Keratinocyte (primary cell): ENCODE results near the gene SH3D21. TPM values are rescaled to one million over a fixed set of nuclear protein-coding genes. Genes with fewer than 3 reads are reported as not detected.

Experiments
- DNase-seq: peaks from one replicate; pipeline ENCODE4 v3.0.0-alpha.2; 2011; ENCODE audit warnings: low read depth, missing footprints, low spot score
- FAIRE-seq: peaks from 2 replicates; lab custom pipeline; 2011; peaks lifted over from hg19 to GRCh38; lab: Jason Lieb, UNC
- H2AFZ ChIP-seq: 2 replicates; pipeline ENCODE4 v1.6.0; 2012; ENCODE audit warnings: low read length, control low read depth, inconsistent platforms; ENCODE audit not compliant: control insufficient read depth
- H3K27ac ChIP-seq: 2 replicates; pipeline ENCODE4 v1.5.1; 2011; ENCODE audit warnings: low read length; ENCODE audit not compliant: control insufficient read depth, insufficient read depth
- H3K27me3 ChIP-seq: 3 replicates; pipeline ENCODE4 v1.6.0; 2011; ENCODE audit warnings: low read length; ENCODE audit not compliant: control insufficient read depth, insufficient read depth; ENCODE audit errors: extremely low read depth
- H3K36me3 ChIP-seq, 2 experiments: 2 replicates in 1 of 2; 3 replicates in 1 of 2; pipeline ENCODE4 v1.5.1; 2011; ENCODE audit warnings: low read length in 2 of 2, mild to moderate bottlenecking in 1 of 2; ENCODE audit not compliant: control insufficient read depth in 2 of 2, insufficient read depth in 2 of 2; ENCODE audit errors: extremely low read depth in 1 of 2
- H3K4me1 ChIP-seq: 3 replicates; pipeline ENCODE4 v1.5.1; 2011; ENCODE audit warnings: low read length; ENCODE audit not compliant: control insufficient read depth, insufficient read depth; ENCODE audit errors: extremely low read depth
- H3K4me2 ChIP-seq: 3 replicates; pipeline ENCODE4 v1.6.0; 2011; ENCODE audit warnings: low read depth, low read length; ENCODE audit not compliant: control insufficient read depth, insufficient read depth; ENCODE audit errors: extremely low read depth
- H3K4me3 ChIP-seq, 3 experiments: fragments of 200-600 bp in 1 of 3; sonication (generic) in 1 of 3; 2 replicates in 2 of 3; 3 replicates in 1 of 3; pipeline ENCODE4 v1.5.1; 2011 to 2016; ENCODE audit warnings: low read length in 3 of 3, mild to moderate bottlenecking in 3 of 3, control low read depth in 2 of 3, inconsistent platforms in 1 of 3, low read depth in 1 of 3, mixed read lengths in 1 of 3, mixed run types in 1 of 3, moderate library complexity in 1 of 3; ENCODE audit not compliant: control insufficient read depth in 2 of 3, insufficient read depth in 2 of 3; ENCODE audit errors: extremely low read depth in 1 of 3
- H3K79me2 ChIP-seq: 2 replicates; pipeline ENCODE4 v1.6.0; 2012; ENCODE audit warnings: low read length; ENCODE audit not compliant: control insufficient read depth, insufficient read depth
- H3K9ac ChIP-seq: 3 replicates; pipeline ENCODE4 v1.6.0; 2011; ENCODE audit warnings: low read length; ENCODE audit not compliant: control insufficient read depth, insufficient read depth; ENCODE audit errors: extremely low read depth
- H3K9me1 ChIP-seq: 3 replicates; pipeline ENCODE4 v1.6.0; 2011; ENCODE audit warnings: low read length; ENCODE audit not compliant: control insufficient read depth, insufficient read depth; ENCODE audit errors: extremely low read depth
- H3K9me3 ChIP-seq: 2 replicates; pipeline ENCODE4 v1.5.1; 2012; ENCODE audit warnings: low read depth, low read length; ENCODE audit not compliant: control insufficient read depth
- H4K20me1 ChIP-seq: 3 replicates; pipeline ENCODE4 v1.6.0; 2011; ENCODE audit warnings: low read length; ENCODE audit not compliant: control insufficient read depth, insufficient read depth; ENCODE audit errors: extremely low read depth
- EZH2 ChIP-seq: IDR thresholded peaks from one replicate; pipeline ENCODE4 v1.6.1; 2012; ENCODE audit warnings: inconsistent platforms, mild to moderate bottlenecking, low read length, moderate library complexity
- dilution Hi-C: fragments of 300-500 bp; cut with MboI; formaldehyde crosslinking; loops from one replicate; pipeline ENCODE4 v1.7.0; 2020; ENCODE audit warnings: low sequenced_read_pairs; ENCODE audit not compliant: extremely low pct_ligation_motif_present
- polyA plus RNA-seq, 5 experiments: library from polyadenylated mRNA; depleted of rRNA in 3 of 5; stranded (reverse) in 3 of 5; stranded (forward) in 1 of 5; unstranded in 1 of 5; fragments of >200 nt; gene quantifications; 1 replicate in 1 of 5; 2 replicates in 3 of 5; 3 replicates in 1 of 5; pipeline versions ENCODE4 v1.2.1 to v1.2.3, GENCODE V29; 2011 to 2012; ENCODE audit warnings: missing spikeins in 2 of 5, low read depth in 1 of 5, low replicate concordance in 1 of 5
- TF ChIP-seq, protein P1 (sequence below), 3 experiments: IDR thresholded peaks in 1 of 3; conservative IDR thresholded peaks in 1 of 3; optimal IDR thresholded peaks in 1 of 3; 2 replicates in 2 of 3; 3 replicates in 1 of 3; pipeline versions ENCODE3 to v1.5.1; 2011; ENCODE audit warnings: low read length in 3 of 3, mild to moderate bottlenecking in 3 of 3, moderate library complexity in 2 of 3, control low read depth in 1 of 3, inconsistent platforms in 1 of 3; ENCODE audit not compliant: insufficient read depth in 2 of 3; ENCODE audit errors: extremely low read depth in 1 of 3

The SH3D21 gene
- polyA plus RNA-seq, 1 donor (not counting 4 experiments of a cell fraction or from before 2014, with no cell fraction given): 7.1 TPM

DNA sequence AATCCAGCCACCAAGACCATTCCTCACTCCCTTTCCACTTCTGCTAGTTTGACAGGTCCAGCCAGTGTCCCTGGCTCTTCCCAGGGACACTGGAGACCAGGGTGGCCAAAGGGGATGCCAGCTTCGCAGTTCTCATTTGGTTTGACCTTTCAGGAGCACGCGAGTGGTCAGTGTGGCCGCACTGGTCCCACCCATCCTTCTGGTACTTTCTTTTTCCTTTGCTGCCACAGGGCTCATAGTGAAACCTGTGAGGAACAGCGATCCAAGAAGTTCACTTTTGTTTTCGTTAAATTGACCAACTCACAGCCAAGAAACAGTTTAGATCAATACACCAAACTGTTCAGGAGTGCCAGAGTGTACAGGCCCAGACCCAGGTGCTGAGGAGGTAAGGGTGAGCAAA, 31.7 kb downstream of the SH3D21 start:
- no peak overlapping the region for H3K4me3 ChIP-seq
- FAIRE-seq: no peak
- H4K20me1 ChIP-seq: no peaks in the 10 kb centered on the region
- dilution Hi-C loops: no loop called here
- no peak for TF ChIP-seq EZH2
- TF ChIP-seq, protein P1, sequence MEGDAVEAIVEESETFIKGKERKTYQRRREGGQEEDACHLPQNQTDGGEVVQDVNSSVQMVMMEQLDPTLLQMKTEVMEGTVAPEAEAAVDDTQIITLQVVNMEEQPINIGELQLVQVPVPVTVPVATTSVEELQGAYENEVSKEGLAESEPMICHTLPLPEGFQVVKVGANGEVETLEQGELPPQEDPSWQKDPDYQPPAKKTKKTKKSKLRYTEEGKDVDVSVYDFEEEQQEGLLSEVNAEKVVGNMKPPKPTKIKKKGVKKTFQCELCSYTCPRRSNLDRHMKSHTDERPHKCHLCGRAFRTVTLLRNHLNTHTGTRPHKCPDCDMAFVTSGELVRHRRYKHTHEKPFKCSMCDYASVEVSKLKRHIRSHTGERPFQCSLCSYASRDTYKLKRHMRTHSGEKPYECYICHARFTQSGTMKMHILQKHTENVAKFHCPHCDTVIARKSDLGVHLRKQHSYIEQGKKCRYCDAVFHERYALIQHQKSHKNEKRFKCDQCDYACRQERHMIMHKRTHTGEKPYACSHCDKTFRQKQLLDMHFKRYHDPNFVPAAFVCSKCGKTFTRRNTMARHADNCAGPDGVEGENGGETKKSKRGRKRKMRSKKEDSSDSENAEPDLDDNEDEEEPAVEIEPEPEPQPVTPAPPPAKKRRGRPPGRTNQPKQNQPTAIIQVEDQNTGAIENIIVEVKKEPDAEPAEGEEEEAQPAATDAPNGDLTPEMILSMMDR (optimal IDR thresholded peaks at IDR 0.05 in 1 of 3, IDR thresholded peaks at IDR 0.05 in 1 of 3, conservative IDR thresholded peaks at IDR 0.05 in 1 of 3; ENCODE audit: extremely low read depth in 1 of 3, insufficient read depth in 2 of 3, low read length in 3 of 3): no peak
- no peaks in the 10 kb centered on the region for H3K79me2 ChIP-seq
- no peak overlapping the region for H3K27ac ChIP-seq
- peaks cover under 1% of the 10 kb centered on the region for H3K4me1 ChIP-seq
- no peaks in the 10 kb centered on the region for H3K27me3 ChIP-seq
- H2AFZ ChIP-seq: no peak overlapping the region
- no peaks in the 10 kb centered on the region for H3K9me1 ChIP-seq
- no peaks in the 10 kb centered on the region for H3K9me3 ChIP-seq
- H3K9ac ChIP-seq: no peak overlapping the region
- no peak overlapping the region for H3K4me2 ChIP-seq
- peaks cover 3 to 11% of the 10 kb centered on the region in 2 experiments for H3K36me3 ChIP-seq
- DNase-seq: no peak

DNA sequence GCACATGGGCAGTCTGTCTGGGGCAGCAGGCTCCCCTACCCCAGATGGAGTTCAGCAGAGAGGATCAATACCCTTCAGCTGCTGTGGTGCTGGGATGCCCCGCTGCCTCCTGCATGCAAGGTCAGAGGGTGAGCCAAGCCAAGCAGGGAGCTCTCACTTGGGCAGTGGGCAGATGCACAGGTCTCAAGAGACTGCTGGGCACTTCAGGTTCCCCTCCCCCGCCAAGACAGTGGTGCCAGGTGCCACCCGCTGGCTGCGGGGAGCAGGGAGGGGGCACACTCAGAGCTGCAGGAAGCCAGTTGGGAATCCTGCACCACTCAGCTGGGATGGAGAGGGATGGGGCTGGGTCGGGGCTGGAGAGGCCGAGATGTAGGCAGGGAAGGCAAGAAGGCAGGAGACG, 33.0 kb downstream of the SH3D21 start:
- H3K79me2 ChIP-seq: no peaks in the 10 kb centered on the region
- no peak for FAIRE-seq
- H3K4me1 ChIP-seq: peaks cover 9% of the 10 kb centered on the region
- no peak overlapping the region for H2AFZ ChIP-seq
- TF ChIP-seq, protein P1 (optimal IDR thresholded peaks at IDR 0.05 in 1 of 3, IDR thresholded peaks at IDR 0.05 in 1 of 3, conservative IDR thresholded peaks at IDR 0.05 in 1 of 3; ENCODE audit: extremely low read depth in 1 of 3, insufficient read depth in 2 of 3, low read length in 3 of 3): no peak
- TF ChIP-seq EZH2: no peak
- peaks cover 3 to 16% of the 10 kb centered on the region in 2 experiments for H3K36me3 ChIP-seq
- H3K9ac ChIP-seq: no peak overlapping the region
- H3K4me2 ChIP-seq: no peak overlapping the region
- no peaks in the 10 kb centered on the region for H3K9me1 ChIP-seq
- H3K27me3 ChIP-seq: no peaks in the 10 kb centered on the region
- no peaks in the 10 kb centered on the region for H3K9me3 ChIP-seq
- dilution Hi-C loops: no loop called here
- no peak overlapping the region for H3K4me3 ChIP-seq
- no peaks in the 10 kb centered on the region for H4K20me1 ChIP-seq
- no peak overlapping the region for H3K27ac ChIP-seq
- no peak for DNase-seq
